ENCODE results near the gene PTPN11. TPM values are rescaled to one million over a fixed set of nuclear protein-coding genes. Genes with fewer than 3 reads are reported as not detected.

Gene PTPN11
- total RNA-seq, 4 donors from 2014 or later, result 61.6 to 88.0 (median 75.2) TPM

DNA sequence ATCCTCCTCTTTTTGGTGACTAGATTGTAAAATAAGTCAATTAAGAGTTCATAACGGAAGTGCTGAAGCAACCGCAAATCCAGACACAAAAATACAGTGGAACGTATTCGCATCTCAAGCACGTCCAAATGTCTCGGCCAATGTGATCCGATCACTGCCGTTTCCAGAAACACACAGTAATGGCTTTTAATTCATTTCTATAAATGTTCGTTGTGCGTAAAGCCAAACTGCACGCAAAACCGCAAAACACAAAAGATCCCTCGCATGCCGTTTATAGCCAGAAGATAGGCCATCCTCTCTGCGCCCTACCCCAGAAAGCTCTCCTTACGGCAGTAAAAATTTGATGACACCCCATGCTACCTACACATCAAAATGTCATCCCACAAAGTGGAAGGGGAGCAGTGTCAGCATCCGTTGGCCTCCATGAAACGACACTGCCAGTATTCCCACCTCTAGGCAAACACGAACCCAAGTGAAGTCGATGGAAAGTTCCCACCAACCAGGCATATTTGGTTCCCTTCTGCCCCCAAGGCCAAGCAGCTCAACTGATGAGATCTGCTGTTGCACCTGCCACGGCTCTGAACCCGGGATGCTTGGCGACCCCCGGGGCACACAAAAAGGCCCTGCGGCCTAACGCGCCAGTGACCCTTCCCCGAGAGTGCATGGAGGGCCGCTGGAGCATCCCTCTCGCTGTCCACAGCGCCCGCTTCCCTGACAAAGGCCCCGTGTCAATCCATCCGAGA lies 37.9 kb upstream of the PTPN11 start:
- WGBS, 2 donors, result 46 to 55% methylated on average over 27 to 31 of the region's 34 CpGs
- intact Hi-C loops (cut with DNase I; ENCODE audit: low total_unique reads), result loop anchor here (10.0 kb wide), 1 partner anchor 286 kb away; no protein-coding TSS in a partner anchor
- H3K4me3 ChIP-seq (ENCODE audit: low read depth, poor library complexity, severe bottlenecking), result peak overlapping the region; percentile 87
- no peak for TF ChIP-seq POLR2A (IDR thresholded peaks at IDR 0.05)
- TF ChIP-seq, protein P1, sequence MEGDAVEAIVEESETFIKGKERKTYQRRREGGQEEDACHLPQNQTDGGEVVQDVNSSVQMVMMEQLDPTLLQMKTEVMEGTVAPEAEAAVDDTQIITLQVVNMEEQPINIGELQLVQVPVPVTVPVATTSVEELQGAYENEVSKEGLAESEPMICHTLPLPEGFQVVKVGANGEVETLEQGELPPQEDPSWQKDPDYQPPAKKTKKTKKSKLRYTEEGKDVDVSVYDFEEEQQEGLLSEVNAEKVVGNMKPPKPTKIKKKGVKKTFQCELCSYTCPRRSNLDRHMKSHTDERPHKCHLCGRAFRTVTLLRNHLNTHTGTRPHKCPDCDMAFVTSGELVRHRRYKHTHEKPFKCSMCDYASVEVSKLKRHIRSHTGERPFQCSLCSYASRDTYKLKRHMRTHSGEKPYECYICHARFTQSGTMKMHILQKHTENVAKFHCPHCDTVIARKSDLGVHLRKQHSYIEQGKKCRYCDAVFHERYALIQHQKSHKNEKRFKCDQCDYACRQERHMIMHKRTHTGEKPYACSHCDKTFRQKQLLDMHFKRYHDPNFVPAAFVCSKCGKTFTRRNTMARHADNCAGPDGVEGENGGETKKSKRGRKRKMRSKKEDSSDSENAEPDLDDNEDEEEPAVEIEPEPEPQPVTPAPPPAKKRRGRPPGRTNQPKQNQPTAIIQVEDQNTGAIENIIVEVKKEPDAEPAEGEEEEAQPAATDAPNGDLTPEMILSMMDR (IDR thresholded peaks at IDR 0.05), result no peak
- no peak for DNase-seq (ENCODE audit: low spot score in 2 of 2)

DNA sequence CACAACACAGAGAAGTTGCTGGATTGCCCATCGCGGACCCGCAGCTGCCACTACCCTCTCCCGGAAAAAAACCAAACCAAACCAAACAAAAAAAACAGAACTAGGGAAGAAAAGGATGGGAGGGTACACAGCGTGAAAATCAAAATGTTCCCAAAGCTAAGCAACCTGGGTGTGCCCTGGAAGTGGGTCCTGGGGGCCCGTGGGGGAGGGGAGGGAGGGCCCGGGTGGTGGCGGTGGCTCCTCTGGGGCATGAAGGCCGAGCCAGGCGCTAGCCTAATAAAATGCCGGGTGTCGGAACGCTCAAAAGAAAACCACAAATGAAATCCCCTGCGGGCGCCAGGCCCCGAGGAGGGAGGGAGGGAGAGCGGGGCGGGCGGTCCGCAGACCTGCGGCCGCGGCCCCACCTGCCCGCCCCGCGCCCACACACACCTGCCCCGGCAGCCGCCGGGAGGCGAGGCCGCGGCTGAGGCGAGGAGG lies 37.3 kb upstream of the PTPN11 start:
- peak overlapping the region; percentile 87 for H3K4me3 ChIP-seq (ENCODE audit: low read depth, poor library complexity, severe bottlenecking)
- TF ChIP-seq POLR2A (IDR thresholded peaks at IDR 0.05), result no peak
- TF ChIP-seq, protein P1 (IDR thresholded peaks at IDR 0.05), result no peak
- DNase-seq (ENCODE audit: low spot score in 2 of 2), result peak in 1 of 2 donors; percentile 88
- intact Hi-C loops (cut with DNase I; ENCODE audit: low total_unique reads), result loop anchor here (10.0 kb wide), 1 partner anchor 287 kb away; no protein-coding TSS in a partner anchor
- WGBS, 2 donors, result 0 to 1% methylated on average over 17 to 18 of the region's 33 CpGs

DNA sequence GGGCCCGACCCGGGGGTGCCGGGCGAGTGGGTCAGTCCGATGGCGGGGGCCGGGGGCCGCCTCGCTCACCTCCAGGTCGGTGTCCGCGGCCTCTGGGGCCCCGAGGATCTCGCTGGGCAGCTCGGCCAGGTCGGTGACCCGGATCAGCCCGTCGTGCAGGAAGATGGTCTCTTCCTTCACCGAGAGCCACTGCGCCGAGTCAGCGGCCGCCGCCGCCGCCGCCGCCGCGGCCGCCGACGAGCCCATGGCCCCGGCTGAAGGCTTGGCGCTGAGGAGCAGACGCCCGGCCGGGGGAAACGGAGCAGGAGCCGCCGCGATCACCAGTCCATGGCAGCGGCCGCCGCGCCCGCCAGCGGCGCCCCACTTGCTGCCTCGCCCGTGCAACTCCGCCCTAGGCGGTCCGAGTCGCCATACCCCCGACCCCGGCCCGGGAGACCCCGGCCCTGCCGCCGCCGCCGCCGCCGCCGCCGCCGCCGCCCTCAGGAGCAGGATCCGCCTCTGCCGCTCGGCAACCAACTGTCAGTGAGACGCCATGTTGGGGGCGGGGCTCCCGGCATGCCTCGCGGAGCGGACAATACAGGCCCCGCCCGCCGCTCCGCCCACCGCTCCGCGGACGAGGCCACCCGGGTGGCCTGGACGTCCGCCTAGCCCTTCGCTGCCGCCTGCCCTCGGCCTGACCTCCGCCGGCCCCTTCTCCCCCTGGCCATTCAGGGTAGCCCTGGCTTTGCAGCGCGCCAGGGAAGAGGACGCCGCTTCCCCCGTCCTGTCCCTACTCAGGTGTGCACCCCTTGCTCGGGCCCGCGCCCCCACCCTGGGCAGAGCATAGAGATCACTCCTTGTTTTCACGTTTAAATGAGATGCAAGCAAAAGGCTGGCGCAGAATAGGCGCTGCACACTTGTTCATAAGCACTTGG lies 36.6 kb upstream of the PTPN11 start, which contains the start of gene HECTD4:
Gene HECTD4, minus strand, starts transcription at position 549 of the 914 bp plus-strand sequence. Its CDS starts 303 bp downstream, at position 246.
- intact Hi-C loops (cut with DNase I; ENCODE audit: low total_unique reads), result loop anchor here (10.0 kb wide), 1 partner anchor 287 kb away; no protein-coding TSS in a partner anchor
- peak within 1 kb of the TSS; percentile 87 for H3K4me3 ChIP-seq (ENCODE audit: low read depth, poor library complexity, severe bottlenecking)
- peak; percentile 92 to 99 for DNase-seq (ENCODE audit: low spot score in 2 of 2)
- WGBS, 2 donors, result 0 to 2% methylated on average over 27 to 67 of the region's 106 CpGs
- no peak for TF ChIP-seq POLR2A (IDR thresholded peaks at IDR 0.05)
- TF ChIP-seq, protein P1 (IDR thresholded peaks at IDR 0.05), result no peak

DNA sequence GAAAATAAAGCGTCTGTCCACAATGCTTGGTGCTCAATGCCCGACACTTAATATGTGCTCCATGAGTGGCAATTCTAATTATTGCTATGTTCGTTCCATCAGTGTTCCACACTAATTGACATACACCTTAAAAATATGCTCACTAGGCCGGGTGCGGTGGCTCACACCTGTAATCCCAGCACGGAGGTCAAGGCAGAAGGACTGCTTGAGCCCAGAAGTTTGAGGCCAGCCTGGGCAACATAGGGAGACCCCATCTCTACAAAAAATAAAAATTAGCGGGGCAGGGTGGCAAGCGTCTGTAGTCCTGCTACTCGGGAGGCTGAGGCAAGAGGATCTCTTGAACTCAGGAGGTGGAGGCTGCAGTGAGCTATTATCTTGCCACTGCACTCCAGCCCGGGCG lies 35.9 kb upstream of the PTPN11 start:
- 83 to 91% methylated on average over 11 of the region's 11 CpGs for WGBS, 2 donors
- no peak for TF ChIP-seq POLR2A (IDR thresholded peaks at IDR 0.05)
- TF ChIP-seq, protein P1 (IDR thresholded peaks at IDR 0.05), result no peak
- no peak for DNase-seq (ENCODE audit: low spot score in 2 of 2)
- no peak overlapping the region for H3K4me3 ChIP-seq (ENCODE audit: low read depth, poor library complexity, severe bottlenecking)
- intact Hi-C loops (cut with DNase I; ENCODE audit: low total_unique reads), result loop anchor here (10.0 kb wide), 1 partner anchor 288 kb away; no protein-coding TSS in a partner anchor

DNA sequence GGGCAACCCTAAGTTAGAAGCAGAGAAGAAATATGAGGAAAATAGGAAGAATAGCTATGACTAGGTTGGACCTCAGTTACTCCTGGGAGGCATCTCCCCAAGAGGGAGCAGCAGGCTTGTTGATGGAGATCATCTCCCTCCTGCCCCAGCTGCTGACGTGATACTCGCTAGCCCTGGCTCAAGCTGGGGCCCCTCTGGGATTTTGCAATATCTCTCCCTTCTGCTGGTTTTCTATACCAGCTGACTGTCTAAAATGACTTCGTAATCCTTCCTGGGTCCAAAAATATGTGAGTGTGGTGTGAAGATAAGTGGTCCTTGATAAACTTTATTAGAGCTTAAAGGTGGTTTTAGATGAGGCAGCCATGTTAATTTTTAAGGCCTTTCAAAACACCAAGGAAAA lies 32.0 kb upstream of the PTPN11 start:
- 64 to 71% methylated on average over 3 of the region's 3 CpGs for WGBS, 2 donors
- intact Hi-C loops (cut with DNase I; ENCODE audit: low total_unique reads), result loop anchor here (10.0 kb wide), 1 partner anchor 292 kb away; no protein-coding TSS in a partner anchor
- TF ChIP-seq, protein P1 (IDR thresholded peaks at IDR 0.05), result no peak
- TF ChIP-seq POLR2A (IDR thresholded peaks at IDR 0.05), result no peak

More for the DNA sequence above, 32.0 kb upstream of the PTPN11 start:
- no peak overlapping the region for H3K4me3 ChIP-seq (ENCODE audit: low read depth, poor library complexity, severe bottlenecking)
- DNase-seq (ENCODE audit: low spot score in 2 of 2), result no peak

Measured in lower leg skin (tissue), 4 donors.